GM10266 (cell line): ENCODE measurements around the gene NTMT1.
"Not testable (repeated sequence)": the region's sequence is repeated elsewhere in the genome, so short reads cannot be mapped to it uniquely, and the experiment has no call there.

ENCODE experiments used
- DNase-seq: peaks from one replicate; pipeline ENCODE4 v3.0.0; 2012; ENCODE audit errors: extremely low spot score
- CTCF ChIP-seq: IDR thresholded peaks from 2 replicates; pipeline ENCODE4 v1.5.1; 2012; ENCODE audit warnings: mild to moderate bottlenecking, low read depth; ENCODE audit not compliant: control insufficient read depth, insufficient read depth; ENCODE audit errors: missing control alignments

NTMT1 gene

GRCh38 chr9:129591916-129592315 is 34.0 kb upstream of the NTMT1 start:
- DNase-seq = no peak
- no peak for TF ChIP-seq CTCF

GRCh38 chr9:129592790-129593189 is 33.2 kb upstream of the NTMT1 start:
- DNase-seq = not testable (repeated sequence)

- TF ChIP-seq CTCF = no peak
- DNase-seq = no peak
Measured at GRCh38 chr9:129594632-129595031, 31.3 kb upstream of the NTMT1 start.

- no peak for TF ChIP-seq CTCF
- DNase-seq = no peak
Measured at GRCh38 chr9:129595311-129595741, 30.6 kb upstream of the NTMT1 start.

- no peak for DNase-seq
- TF ChIP-seq CTCF = no peak
Measured at GRCh38 chr9:129595903-129596540, 29.9 kb upstream of the NTMT1 start.

- TF ChIP-seq CTCF = no peak
- DNase-seq = no peak
Measured at GRCh38 chr9:129596541-129597331, 29.2 kb upstream of the NTMT1 start.

- TF ChIP-seq CTCF = no peak
- DNase-seq = peak; percentile 74
Measured at GRCh38 chr9:129597355-129598088, 28.4 kb upstream of the NTMT1 start.
